ENCODE data around the gene PSMB9. TPM values are rescaled to one million over a fixed set of nuclear protein-coding genes. Genes with fewer than 3 reads are reported as not detected.
A peak's percentile ranks its signal among the peaks of the same experiment; 100 is the strongest.
"Not testable (repeated sequence)": the region's sequence is repeated elsewhere in the genome, so short reads cannot be mapped to it uniquely, and the experiment has no call there.

Gene PSMB9
- total RNA-seq = 114 TPM

GRCh38 chr6:32853541-32854375, at the start of gene PSMB9, which contains the start of gene TAP1:
PSMB9 (plus strand) TSS chr6:32854192; CDS start chr6:32854230, 38 bp downstream.
TAP1 (minus strand) TSS chr6:32853704; CDS start chr6:32853636, 68 bp downstream.
- peak; percentile 93 to 96 (median 95) for DNase-seq (ENCODE audit: low read depth in 2 of 3, low spot score in 2 of 3)

GRCh38 chr6:32805404-32805803, 48.6 kb upstream of the PSMB9 start:
- not testable (repeated sequence) for DNase-seq (ENCODE audit: low read depth in 2 of 3, low spot score in 2 of 3)

- DNase-seq (ENCODE audit: low read depth in 2 of 3, low spot score in 2 of 3) = no peak
Measured at GRCh38 chr6:32807020-32807580, 46.9 kb upstream of the PSMB9 start.

- no peak for DNase-seq (ENCODE audit: low read depth in 2 of 3, low spot score in 2 of 3)
Measured at GRCh38 chr6:32809171-32809570, 44.8 kb upstream of the PSMB9 start.

- DNase-seq (ENCODE audit: low read depth in 2 of 3, low spot score in 2 of 3) = no peak
Measured at GRCh38 chr6:32814145-32814544, 39.8 kb upstream of the PSMB9 start.

GRCh38 chr6:32815115-32815514, 38.9 kb upstream of the PSMB9 start:
- no peak for DNase-seq (ENCODE audit: low read depth in 2 of 3, low spot score in 2 of 3)

GRCh38 chr6:32815996-32816395, 38.0 kb upstream of the PSMB9 start:
- DNase-seq (ENCODE audit: low read depth in 2 of 3, low spot score in 2 of 3) = peak in 1 of 3 donors; percentile 63

- DNase-seq (ENCODE audit: low read depth in 2 of 3, low spot score in 2 of 3) = peak in 1 of 3 donors; percentile 64
Measured at GRCh38 chr6:32816746-32817204, 37.2 kb upstream of the PSMB9 start, which contains the start of gene HLA-DOB. HLA-DOB (minus strand) TSS chr6:32817002; CDS start chr6:32816951, 51 bp downstream.

- DNase-seq (ENCODE audit: low read depth in 2 of 3, low spot score in 2 of 3) = no peak
Measured at GRCh38 chr6:32818867-32819266, 35.1 kb upstream of the PSMB9 start.

- no peak for DNase-seq (ENCODE audit: low read depth in 2 of 3, low spot score in 2 of 3)
Measured at GRCh38 chr6:32819729-32820128, 34.3 kb upstream of the PSMB9 start.

GRCh38 chr6:32825966-32826365, 28.0 kb upstream of the PSMB9 start:
- DNase-seq (ENCODE audit: low read depth in 2 of 3, low spot score in 2 of 3) = peak in 1 of 3 donors; percentile 15

GRCh38 chr6:32827025-32827424, 27.0 kb upstream of the PSMB9 start:
- DNase-seq (ENCODE audit: low read depth in 2 of 3, low spot score in 2 of 3) = no peak

GRCh38 chr6:32829495-32829894, 24.5 kb upstream of the PSMB9 start:
- DNase-seq (ENCODE audit: low read depth in 2 of 3, low spot score in 2 of 3) = no peak

- no peak for DNase-seq (ENCODE audit: low read depth in 2 of 3, low spot score in 2 of 3)
Measured at GRCh38 chr6:32830017-32830416, 24.0 kb upstream of the PSMB9 start.

GRCh38 chr6:32830936-32831335, 23.1 kb upstream of the PSMB9 start:
- DNase-seq (ENCODE audit: low read depth in 2 of 3, low spot score in 2 of 3) = no peak

- no peak for DNase-seq (ENCODE audit: low read depth in 2 of 3, low spot score in 2 of 3)
Measured at GRCh38 chr6:32832535-32832934, 21.5 kb upstream of the PSMB9 start.

GRCh38 chr6:32833664-32834063, 20.3 kb upstream of the PSMB9 start:
- no peak for DNase-seq (ENCODE audit: low read depth in 2 of 3, low spot score in 2 of 3)

- DNase-seq (ENCODE audit: low read depth in 2 of 3, low spot score in 2 of 3) = no peak
Measured at GRCh38 chr6:32835167-32835893, 18.7 kb upstream of the PSMB9 start.

GRCh38 chr6:32836873-32837272, 17.1 kb upstream of the PSMB9 start:
- no peak for DNase-seq (ENCODE audit: low read depth in 2 of 3, low spot score in 2 of 3)

GRCh38 chr6:32837651-32838113, 16.3 kb upstream of the PSMB9 start:
- DNase-seq (ENCODE audit: low read depth in 2 of 3, low spot score in 2 of 3) = no peak

All from hematopoietic multipotent progenitor cell (in vitro differentiated cells).